Measurements from ENCODE around the gene RRP12. TPM values are rescaled to one million over a fixed set of nuclear protein-coding genes. Genes with fewer than 3 reads are reported as not detected.
A peak's percentile ranks its signal among the peaks of the same experiment; 100 is the strongest.

RRP12 gene
- total and polyA plus RNA-seq, 7 experiments from 2014 or later, result 10.6 to 197 (median 25.1) TPM

DNA sequence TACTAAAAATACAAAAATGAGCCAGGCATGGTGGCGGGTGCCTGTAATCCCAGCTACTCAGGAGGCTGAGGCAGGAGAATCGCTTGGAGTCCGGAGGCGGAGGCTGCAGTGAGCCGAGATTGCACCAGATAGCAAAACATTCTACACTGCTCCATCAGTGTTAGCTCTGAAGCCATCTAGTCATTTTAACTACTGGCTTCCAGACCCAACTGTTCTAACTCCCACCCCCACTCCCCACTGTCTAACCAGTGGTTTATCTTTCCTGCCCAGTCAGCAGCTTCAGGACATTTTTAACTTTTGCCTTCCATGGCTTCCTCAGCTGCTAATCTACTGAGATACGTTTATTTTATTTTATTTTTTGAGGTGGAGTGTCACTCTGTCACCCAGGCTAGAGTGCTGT lies 88.2 kb downstream of the RRP12 start:
- CTCF ChIA-PET, result interaction anchor here (1.7 kb wide), 1 partner anchor 34 kb away, joined by 6 read pairs; no protein-coding TSS in a partner anchor
- no peak for DNase-seq
- intact Hi-C loops (cut with micrococcal nuclease), result no loop called here

DNA sequence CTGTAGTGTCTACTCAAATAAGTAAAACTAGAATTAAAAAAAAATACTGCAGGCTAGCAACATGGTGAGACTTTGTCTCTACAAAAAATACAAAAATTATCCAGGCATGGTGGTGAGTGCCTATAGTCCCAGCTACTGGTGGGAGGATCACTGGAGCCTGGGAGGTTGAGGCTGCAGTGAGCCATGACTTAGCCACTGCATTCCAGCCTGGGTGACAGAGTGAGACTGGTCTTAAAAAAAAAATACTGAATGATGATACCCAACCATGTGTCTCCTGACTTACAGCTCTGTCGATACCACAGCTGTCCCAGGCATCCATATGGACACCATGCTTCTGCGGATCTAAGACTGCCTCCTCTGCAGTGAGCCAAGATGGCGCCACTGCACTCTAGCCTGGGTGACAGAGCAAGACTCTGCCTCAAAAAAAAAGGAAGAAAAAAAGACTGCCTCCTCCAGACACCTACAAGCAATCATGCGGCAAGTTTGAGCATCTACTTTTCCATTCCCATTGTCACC lies 90.0 kb downstream of the RRP12 start:
- no peaks in the 10 kb centered on the region for H3K27me3 ChIP-seq (ENCODE audit: control insufficient read depth in 2 of 2, insufficient read depth in 2 of 2, low read length in 2 of 2)
- DNase-seq (no peak), ATAC-seq (no peak)
- Mint-ChIP-seq H3K27ac (no peak overlapping the region), H3K4me3 (no peak overlapping the region), H3K36me3 (no peaks in the 10 kb centered on the region), H3K9me3 (no peaks in the 10 kb centered on the region), H3K4me1 (no peaks in the 10 kb centered on the region), H3K27me3 (peaks cover 0 to 3% (median 0%) of the 10 kb centered on the region in 5 donors)
- H3K27ac ChIP-seq (ENCODE audit: low read depth, low read length), result no peak overlapping the region
- no peaks in the 10 kb centered on the region for H3K9me3 ChIP-seq (ENCODE audit: control insufficient read depth in 2 of 3, low read length in 3 of 3)
- ChIA-PET CTCF (no interaction called here), POLR2A (interaction anchor here (0.7 to 1.5 kb wide), 2 partner anchors 8 to 47 kb away, joined by 3 read pairs; partner anchors contain the start of gene FRAT1)
- no peak overlapping the region for H3K4me3 ChIP-seq (ENCODE audit: low read length)
- H3K36me3 ChIP-seq (ENCODE audit: control insufficient read depth in 2 of 3, insufficient read depth in 3 of 3, low read length in 3 of 3), result no peaks in the 10 kb centered on the region
- H3K4me1 ChIP-seq (ENCODE audit: control insufficient read depth in 2 of 2, insufficient read depth in 2 of 2, low read length in 2 of 2), result no peaks in the 10 kb centered on the region
- intact Hi-C loops (cut with micrococcal nuclease), result no loop called here

More for the DNA sequence above, 88.2 kb downstream of the RRP12 start:
- H3K9me3 ChIP-seq (ENCODE audit: control insufficient read depth in 2 of 3, low read length in 3 of 3), result no peaks in the 10 kb centered on the region
- H3K27ac ChIP-seq (ENCODE audit: low read depth, low read length), result no peak overlapping the region
- ATAC-seq, result no peak
- Mint-ChIP-seq H3K27me3 (peaks cover 0 to 3% (median 0%) of the 10 kb centered on the region in 5 donors), H3K36me3 (no peaks in the 10 kb centered on the region), H3K4me1 (peaks cover 0 to 9% (median 1%) of the 10 kb centered on the region in 7 donors), H3K4me3 (no peak overlapping the region), H3K27ac (no peak overlapping the region), H3K9me3 (no peaks in the 10 kb centered on the region)
- H3K27me3 ChIP-seq (ENCODE audit: control insufficient read depth in 2 of 2, insufficient read depth in 2 of 2, low read length in 2 of 2), result no peaks in the 10 kb centered on the region
- no peak overlapping the region for H3K4me3 ChIP-seq (ENCODE audit: low read length)
- H3K4me1 ChIP-seq (ENCODE audit: control insufficient read depth in 2 of 2, insufficient read depth in 2 of 2, low read length in 2 of 2), result peaks cover 0 to 3% of the 10 kb centered on the region in 2 donors
- POLR2A ChIA-PET, result no interaction called here
- H3K36me3 ChIP-seq (ENCODE audit: control insufficient read depth in 2 of 3, insufficient read depth in 3 of 3, low read length in 3 of 3), result no peaks in the 10 kb centered on the region

DNA sequence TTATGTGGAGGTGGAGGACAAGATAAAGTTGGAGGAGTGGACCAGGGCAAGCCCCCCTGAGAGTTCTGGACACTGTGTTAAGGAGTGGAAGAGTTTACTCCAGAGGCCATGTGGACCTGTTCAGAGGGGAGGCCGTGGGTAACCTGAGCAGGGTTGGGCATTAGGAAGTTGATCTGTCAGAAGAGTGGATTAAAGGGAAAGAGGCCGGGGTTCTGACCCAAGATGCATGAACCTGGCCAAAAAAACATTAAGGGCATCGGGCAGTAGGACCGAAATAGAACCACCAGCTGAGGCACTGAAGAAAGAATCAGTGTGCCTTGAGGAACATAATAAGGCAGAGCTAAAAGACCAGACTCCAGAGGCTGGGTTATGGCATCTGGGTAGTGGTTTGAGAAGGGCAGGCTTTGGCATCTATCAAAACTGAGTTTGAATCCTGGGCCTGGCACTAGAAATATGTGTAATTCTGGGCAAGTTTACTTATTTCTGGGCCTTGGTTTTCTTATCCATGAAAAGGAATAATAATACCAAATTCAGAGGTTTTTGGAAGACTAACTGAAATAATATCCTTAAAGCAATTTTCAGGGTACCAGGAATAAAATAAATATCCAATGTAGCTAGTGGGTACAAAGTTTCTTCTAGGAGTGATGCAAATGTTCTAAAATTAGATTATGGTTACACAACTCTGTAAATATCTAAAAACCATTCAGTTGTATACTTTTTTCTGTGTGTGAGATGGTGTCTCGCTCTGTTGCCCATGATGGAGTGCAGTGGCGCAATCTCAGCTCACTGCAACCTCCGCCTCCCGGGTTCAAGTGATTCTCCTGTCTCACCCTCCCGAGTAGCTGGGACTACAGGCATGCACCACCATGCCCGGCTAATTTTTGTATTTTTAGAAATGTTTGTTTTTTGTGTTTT lies 93.0 kb downstream of the RRP12 start:
- intact Hi-C loops (cut with micrococcal nuclease), result no loop called here
- H3K4me1 ChIP-seq (ENCODE audit: control insufficient read depth in 2 of 2, insufficient read depth in 2 of 2, low read length in 2 of 2), result no peaks in the 10 kb centered on the region
- Mint-ChIP-seq H3K27me3 (no peaks in the 10 kb centered on the region), H3K36me3 (no peaks in the 10 kb centered on the region), H3K4me1 (no peaks in the 10 kb centered on the region), H3K9me3 (no peaks in the 10 kb centered on the region), H3K27ac (peak overlapping the region in 1 of 9 donors; percentile 17), H3K4me3 (no peak overlapping the region)
- H3K4me3 ChIP-seq (ENCODE audit: low read length), result no peak overlapping the region
- no peak overlapping the region for H3K27ac ChIP-seq (ENCODE audit: low read depth, low read length)
- H3K9me3 ChIP-seq (ENCODE audit: control insufficient read depth in 2 of 3, low read length in 3 of 3), result no peaks in the 10 kb centered on the region
- no peaks in the 10 kb centered on the region for H3K27me3 ChIP-seq (ENCODE audit: control insufficient read depth in 2 of 2, insufficient read depth in 2 of 2, low read length in 2 of 2)
- ATAC-seq (no peak), DNase-seq (no peak)
- CTCF ChIA-PET, result interaction anchor here (0.6 to 1.0 kb wide), 2 partner anchors 29 to 35 kb away, joined by 3 to 5 read pairs; no protein-coding TSS in a partner anchor
- POLR2A ChIA-PET, result interaction anchor here (3.3 kb wide), 1 partner anchor 11 kb away, joined by 12 read pairs; the partner anchor contains the start of gene FRAT1
- H3K36me3 ChIP-seq (ENCODE audit: control insufficient read depth in 2 of 3, insufficient read depth in 3 of 3, low read length in 3 of 3), result no peaks in the 10 kb centered on the region

DNA sequence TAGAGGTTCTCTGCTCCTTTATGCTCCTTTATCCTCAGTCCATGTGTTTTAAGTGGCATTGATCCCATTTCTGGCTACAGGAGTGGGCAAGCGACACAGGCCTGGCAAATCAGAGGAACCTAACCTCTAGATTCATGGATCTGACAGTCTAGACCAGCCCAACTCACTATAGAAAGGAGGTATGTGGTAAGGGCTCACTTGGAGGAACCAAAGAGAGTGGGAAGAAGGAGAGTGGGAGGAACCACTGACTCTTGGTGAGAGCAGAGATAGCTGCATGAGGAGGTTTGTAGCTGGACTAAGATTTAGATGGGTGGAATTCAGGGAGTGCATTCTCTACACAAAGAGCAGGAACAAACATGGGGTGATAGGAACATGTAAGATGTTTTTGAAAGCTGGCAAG lies 93.7 kb downstream of the RRP12 start:
- DNase-seq (no peak), ATAC-seq (no peak)
- Mint-ChIP-seq H3K4me3 (no peak overlapping the region), H3K4me1 (no peaks in the 10 kb centered on the region), H3K27ac (peak overlapping the region in 1 of 9 donors; percentile 17), H3K9me3 (no peaks in the 10 kb centered on the region), H3K36me3 (no peaks in the 10 kb centered on the region), H3K27me3 (no peaks in the 10 kb centered on the region)
- intact Hi-C loops (cut with micrococcal nuclease), result no loop called here
- CTCF ChIA-PET, result interaction anchor here (0.6 to 1.0 kb wide), 3 partner anchors 20 to 35 kb away, joined by 3 to 5 read pairs (median 4); no protein-coding TSS in a partner anchor
- H3K36me3 ChIP-seq (ENCODE audit: control insufficient read depth in 2 of 3, insufficient read depth in 3 of 3, low read length in 3 of 3), result no peaks in the 10 kb centered on the region
- H3K4me1 ChIP-seq (ENCODE audit: control insufficient read depth in 2 of 2, insufficient read depth in 2 of 2, low read length in 2 of 2), result no peaks in the 10 kb centered on the region
- no peaks in the 10 kb centered on the region for H3K9me3 ChIP-seq (ENCODE audit: control insufficient read depth in 2 of 3, low read length in 3 of 3)
- H3K27ac ChIP-seq (ENCODE audit: low read depth, low read length), result no peak overlapping the region
- no peaks in the 10 kb centered on the region for H3K27me3 ChIP-seq (ENCODE audit: control insufficient read depth in 2 of 2, insufficient read depth in 2 of 2, low read length in 2 of 2)
- no peak overlapping the region for H3K4me3 ChIP-seq (ENCODE audit: low read length)
- POLR2A ChIA-PET, result interaction anchor here (3.3 kb wide), 1 partner anchor 12 kb away, joined by 12 read pairs; the partner anchor contains the start of gene FRAT1

Other genes starting within 250 kb of the RRP12 start
- gene SLIT1, start 215.4 kb downstream of the RRP12 start, total RNA-seq, result under 1 TPM; 0.19 to 0.88 (median 0.44) TPM
- not detected for gene SLIT1, start 215.4 kb downstream of the RRP12 start, polyA plus RNA-seq
- gene ARHGAP19, start 108.7 kb downstream of the RRP12 start, total RNA-seq, result 10 to 100 TPM; 12.8 to 40.1 (median 16.1) TPM
- 1 to 10 TPM; 5.7 to 6.5 TPM for gene ARHGAP19, start 108.7 kb downstream of the RRP12 start, polyA plus RNA-seq
- gene FRAT1, start 82.1 kb downstream of the RRP12 start, total RNA-seq, result 10 to 100 TPM in 4 of 5 experiments, 1 to 10 TPM in 1; 5.3 to 41.0 (median 21.8) TPM
- gene FRAT1, start 82.1 kb downstream of the RRP12 start, polyA plus RNA-seq, result 10 to 100 TPM in 1 of 2 donors, 1 to 10 TPM in 1; 4.4 to 12.1 TPM
- gene FRAT2, start 66.6 kb downstream of the RRP12 start, total RNA-seq, result 10 to 100 TPM in 4 of 5 experiments, 1 to 10 TPM in 1; 9.3 to 39.7 (median 29.8) TPM
- 10 to 100 TPM in 1 of 2 donors, 1 to 10 TPM in 1; 9.3 to 16.9 TPM for gene FRAT2, start 66.6 kb downstream of the RRP12 start, polyA plus RNA-seq
- 100 to 1,000 TPM in 2 of 5 experiments, 10 to 100 TPM in 3; 58.5 to 536 (median 69.8) TPM for gene PGAM1, start 24.9 kb upstream of the RRP12 start, total RNA-seq
- gene PGAM1, start 24.9 kb upstream of the RRP12 start, polyA plus RNA-seq, result 100 to 1,000 TPM; 172 to 204 TPM
- gene EXOSC1, start 44.7 kb upstream of the RRP12 start, total RNA-seq, result 10 to 100 TPM; 32.6 to 65.4 (median 53.2) TPM
- gene EXOSC1, start 44.7 kb upstream of the RRP12 start, polyA plus RNA-seq, result 10 to 100 TPM; 69.7 to 80.3 TPM
- gene ZDHHC16, start 44.8 kb upstream of the RRP12 start, total RNA-seq, result 10 to 100 TPM; 13.2 to 38.8 (median 26.8) TPM
- gene ZDHHC16, start 44.8 kb upstream of the RRP12 start, polyA plus RNA-seq, result 10 to 100 TPM; 24.4 to 37.3 TPM
- gene MMS19, start 97.1 kb upstream of the RRP12 start, total RNA-seq, result 100 to 1,000 TPM in 2 of 5 experiments, 10 to 100 TPM in 3; 68.7 to 113 (median 87.9) TPM
- 10 to 100 TPM; 37.4 to 59.0 TPM for gene MMS19, start 97.1 kb upstream of the RRP12 start, polyA plus RNA-seq
- 1 to 10 TPM in 4 of 5 experiments, under 1 TPM in 1; 0.94 to 4.2 (median 2.1) TPM for gene UBTD1, start 97.6 kb upstream of the RRP12 start, total RNA-seq
- gene UBTD1, start 97.6 kb upstream of the RRP12 start, polyA plus RNA-seq, result 1 to 10 TPM; 1.2 to 2.9 TPM
- under 1 TPM in 1 of 5 experiments, not detected in 4; 0.22 TPM for gene ANKRD2, start 171.4 kb upstream of the RRP12 start, total RNA-seq
- not detected for gene ANKRD2, start 171.4 kb upstream of the RRP12 start, polyA plus RNA-seq
- gene HOGA1, start 183.0 kb upstream of the RRP12 start, total RNA-seq, result not detected
- gene HOGA1, start 183.0 kb upstream of the RRP12 start, polyA plus RNA-seq, result not detected
- not detected for gene C10orf62, start 188.4 kb upstream of the RRP12 start, total RNA-seq
- not detected for gene C10orf62, start 188.4 kb upstream of the RRP12 start, polyA plus RNA-seq
- 1 to 10 TPM in 4 of 5 experiments, under 1 TPM in 1; 0.78 to 4.1 (median 1.5) TPM for gene MORN4, start 232.2 kb upstream of the RRP12 start, total RNA-seq
- gene MORN4, start 232.2 kb upstream of the RRP12 start, polyA plus RNA-seq, result 1 to 10 TPM; 1.3 to 5.9 TPM
- 10 to 100 TPM in 4 of 5 experiments, 1 to 10 TPM in 1; 9.0 to 33.8 (median 11.0) TPM for gene PI4K2A, start 239.3 kb upstream of the RRP12 start, total RNA-seq
- gene PI4K2A, start 239.3 kb upstream of the RRP12 start, polyA plus RNA-seq, result 1 to 10 TPM; 5.5 to 8.7 TPM

All from naive thymus-derived CD4-positive, alpha-beta T cell (primary cell).